KMS-11 (cell line): Measurements from ENCODE around the gene C2orf74.
A peak's percentile ranks its signal among the peaks of the same experiment; 100 is the strongest.

ENCODE experiments used
- H2AFZ ChIP-seq: fragments of 200-600 bp; sonication (generic); 2 replicates; pipeline ENCODE4 v1.6.1; 2016; ENCODE audit warnings: antibody characterized with exemption, mixed run types, low read depth
- H3K27ac ChIP-seq: fragments of 200-600 bp; sonication (generic); 2 replicates; pipeline ENCODE4 v1.6.1; 2016; ENCODE audit warnings: mild to moderate bottlenecking, mixed run types
- H3K27me3 ChIP-seq: fragments of 200-600 bp; sonication (generic); 2 replicates; pipeline ENCODE4 v1.6.1; 2017; ENCODE audit warnings: mild to moderate bottlenecking, low read depth, mixed run types, moderate library complexity; ENCODE audit not compliant: insufficient read depth
- H3K36me3 ChIP-seq: fragments of 200-600 bp; sonication (generic); 2 replicates; pipeline ENCODE4 v1.6.1; 2017; ENCODE audit warnings: mild to moderate bottlenecking, mixed run types; ENCODE audit not compliant: insufficient read depth
- H3K4me1 ChIP-seq: fragments of 200-600 bp; sonication (generic); 2 replicates; pipeline ENCODE4 v1.6.1; 2016; ENCODE audit warnings: mild to moderate bottlenecking, low read depth, mixed run types; ENCODE audit not compliant: poor library complexity, severe bottlenecking
- H3K4me2 ChIP-seq: fragments of 200-600 bp; sonication (generic); 2 replicates; pipeline ENCODE4 v1.7.0; 2016; ENCODE audit warnings: mild to moderate bottlenecking, mixed run types
- H3K4me3 ChIP-seq: fragments of 200-600 bp; sonication (generic); IDR thresholded peaks from 2 replicates; pipeline ENCODE4 v1.6.1; 2017; ENCODE audit warnings: low read depth, low read length, mixed read lengths; ENCODE audit not compliant: insufficient read depth
- H3K79me2 ChIP-seq: fragments of 200-600 bp; sonication (generic); 2 replicates; pipeline ENCODE4 v1.6.1; 2016; ENCODE audit warnings: low read depth, mixed run types; ENCODE audit not compliant: insufficient read depth
- H3K9ac ChIP-seq: fragments of 200-600 bp; sonication (generic); 2 replicates; pipeline ENCODE4 v1.6.1; 2016; ENCODE audit warnings: mild to moderate bottlenecking, mixed run types
- H4K20me1 ChIP-seq: fragments of 200-600 bp; sonication (generic); 2 replicates; pipeline ENCODE4 v1.6.1; 2016; ENCODE audit warnings: mild to moderate bottlenecking, mixed run types; ENCODE audit not compliant: insufficient read depth
- TF ChIP-seq, protein P1 (sequence below): fragments of 200-600 bp; sonication (generic); conservative IDR thresholded peaks from 2 replicates; pipeline ENCODE4 v1.6.1; 2017; ENCODE audit warnings: low read depth, mild to moderate bottlenecking, antibody characterized with exemption, low read length, moderate library complexity, mixed read lengths

Gene C2orf74

DNA sequence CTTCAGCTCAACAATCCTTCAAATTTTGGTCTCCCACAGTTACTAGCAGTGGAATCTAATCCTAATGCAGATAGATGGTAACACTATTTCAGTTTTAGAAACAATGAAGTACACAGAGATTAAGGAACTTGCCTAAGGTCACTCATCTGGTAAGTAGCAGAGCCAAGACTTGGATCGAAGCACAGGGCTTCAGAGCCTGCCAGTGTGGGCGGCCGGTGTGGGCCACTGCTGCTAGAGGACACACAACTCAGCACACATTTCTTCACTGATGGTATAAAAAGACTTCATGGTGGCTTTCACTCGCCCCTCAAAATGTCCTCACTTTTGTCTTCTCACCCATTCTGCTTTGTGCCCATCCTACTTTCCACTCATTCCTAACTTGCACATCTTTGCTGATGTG, 11.1 kb downstream of the C2orf74 start:
- no peak overlapping the region for H3K27ac ChIP-seq
- H3K36me3 ChIP-seq = no peaks in the 10 kb centered on the region
- no peak overlapping the region for H3K4me2 ChIP-seq
- no peaks in the 10 kb centered on the region for H4K20me1 ChIP-seq
- TF ChIP-seq, protein P1, sequence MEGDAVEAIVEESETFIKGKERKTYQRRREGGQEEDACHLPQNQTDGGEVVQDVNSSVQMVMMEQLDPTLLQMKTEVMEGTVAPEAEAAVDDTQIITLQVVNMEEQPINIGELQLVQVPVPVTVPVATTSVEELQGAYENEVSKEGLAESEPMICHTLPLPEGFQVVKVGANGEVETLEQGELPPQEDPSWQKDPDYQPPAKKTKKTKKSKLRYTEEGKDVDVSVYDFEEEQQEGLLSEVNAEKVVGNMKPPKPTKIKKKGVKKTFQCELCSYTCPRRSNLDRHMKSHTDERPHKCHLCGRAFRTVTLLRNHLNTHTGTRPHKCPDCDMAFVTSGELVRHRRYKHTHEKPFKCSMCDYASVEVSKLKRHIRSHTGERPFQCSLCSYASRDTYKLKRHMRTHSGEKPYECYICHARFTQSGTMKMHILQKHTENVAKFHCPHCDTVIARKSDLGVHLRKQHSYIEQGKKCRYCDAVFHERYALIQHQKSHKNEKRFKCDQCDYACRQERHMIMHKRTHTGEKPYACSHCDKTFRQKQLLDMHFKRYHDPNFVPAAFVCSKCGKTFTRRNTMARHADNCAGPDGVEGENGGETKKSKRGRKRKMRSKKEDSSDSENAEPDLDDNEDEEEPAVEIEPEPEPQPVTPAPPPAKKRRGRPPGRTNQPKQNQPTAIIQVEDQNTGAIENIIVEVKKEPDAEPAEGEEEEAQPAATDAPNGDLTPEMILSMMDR = no peak
- no peak overlapping the region for H3K4me3 ChIP-seq
- no peaks in the 10 kb centered on the region for H3K27me3 ChIP-seq
- H3K79me2 ChIP-seq = peaks cover 6% of the 10 kb centered on the region; the same call in 1 of the 2 replicates
- peaks cover 11% of the 10 kb centered on the region for H3K4me1 ChIP-seq
- H2AFZ ChIP-seq = no peak overlapping the region
- no peak overlapping the region for H3K9ac ChIP-seq

DNA sequence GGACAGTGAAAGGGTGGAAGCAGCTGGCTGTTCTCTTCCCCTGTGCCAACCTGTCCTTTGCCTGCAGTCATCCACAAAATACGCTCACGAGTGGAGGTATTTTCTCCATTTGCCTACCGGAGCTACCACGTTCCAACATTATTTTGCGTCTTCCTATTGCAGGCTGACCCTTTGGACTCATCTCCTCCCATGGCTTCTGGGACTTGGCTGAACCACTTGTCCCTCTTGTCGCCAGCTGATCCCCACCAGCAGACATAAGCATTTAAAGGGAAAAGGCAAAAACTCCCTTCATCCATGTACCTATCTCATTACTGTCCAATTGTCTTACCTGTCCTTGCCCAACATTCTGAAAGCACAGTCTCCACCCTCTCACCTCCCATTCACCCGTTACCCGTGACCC, 13.0 kb downstream of the C2orf74 start:
- no peak overlapping the region for H2AFZ ChIP-seq
- no peak overlapping the region for H3K27ac ChIP-seq
- H3K4me3 ChIP-seq = no peak overlapping the region
- H3K4me2 ChIP-seq = no peak overlapping the region
- H3K27me3 ChIP-seq = no peaks in the 10 kb centered on the region
- H3K36me3 ChIP-seq = no peaks in the 10 kb centered on the region
- H3K9ac ChIP-seq = no peak overlapping the region
- no peaks in the 10 kb centered on the region for H4K20me1 ChIP-seq
- TF ChIP-seq, protein P1 = no peak
- peaks cover 21% of the 10 kb centered on the region for H3K4me1 ChIP-seq
- H3K79me2 ChIP-seq = peaks cover 14% of the 10 kb centered on the region; the same call in 1 of the 2 replicates

DNA sequence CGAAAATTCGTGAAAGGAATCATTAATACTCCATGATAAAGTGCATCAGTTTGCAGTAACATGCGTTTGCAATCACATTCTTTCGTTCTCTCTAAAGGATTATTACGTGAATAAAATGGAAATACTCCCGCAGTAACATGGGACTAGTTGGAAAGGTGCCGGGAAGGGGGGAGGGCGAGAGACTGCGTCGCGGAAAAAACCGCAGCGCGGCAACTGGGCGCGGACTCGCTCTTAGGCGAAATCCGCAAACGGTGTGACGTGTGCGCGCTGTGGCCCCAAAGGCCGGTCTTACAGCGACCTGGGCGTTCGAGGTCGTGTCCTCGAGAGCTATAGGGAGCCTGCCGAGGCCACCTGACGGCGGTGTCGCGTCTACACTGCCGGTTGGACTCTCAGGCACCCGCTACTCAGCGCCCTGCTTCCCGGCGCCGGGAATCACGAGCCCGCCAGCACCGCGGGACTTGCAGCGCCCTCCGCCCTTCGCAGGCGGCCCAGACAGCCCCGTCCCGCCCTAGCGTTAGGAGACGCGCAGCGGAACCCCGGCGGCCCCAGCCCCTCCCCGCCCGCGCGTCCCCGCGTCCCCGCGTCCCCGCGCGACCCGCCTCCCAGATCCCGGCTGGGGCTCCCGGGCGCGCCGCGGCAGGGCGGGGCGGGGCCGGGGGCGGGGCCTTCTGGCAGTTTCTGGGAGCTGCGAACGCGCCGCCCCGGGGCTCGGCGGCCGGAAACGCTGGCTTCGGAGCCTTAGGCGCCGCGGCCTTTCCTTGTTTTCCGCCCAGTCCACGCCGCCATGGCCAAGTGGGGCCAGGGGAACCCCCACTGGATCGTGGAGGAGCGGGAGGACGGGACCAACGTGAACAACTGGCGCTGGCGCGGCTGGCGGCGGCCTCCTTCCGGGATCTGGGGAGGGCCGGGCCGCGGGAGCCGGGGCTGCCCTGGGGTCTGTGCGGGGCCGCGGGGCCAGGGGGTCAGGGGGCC, 15.1 kb downstream of the C2orf74 start:
- Histone ChIP-seq H3K4me3 (peak overlapping the region; percentile 77), H3K27ac (peak overlapping the region; percentile 83), H3K36me3 (no peaks in the 10 kb centered on the region), H3K79me2 (peaks cover 14% of the 10 kb centered on the region; the same call in 1 of the 2 replicates), H3K9ac (peak overlapping the region; percentile 98), H3K4me1 (peaks cover 21% of the 10 kb centered on the region), H4K20me1 (no peaks in the 10 kb centered on the region), H3K27me3 (no peaks in the 10 kb centered on the region), H3K4me2 (peak overlapping the region; percentile 85), H2AFZ (peak overlapping the region; percentile 97)
- TF ChIP-seq, protein P1 = no peak

DNA sequence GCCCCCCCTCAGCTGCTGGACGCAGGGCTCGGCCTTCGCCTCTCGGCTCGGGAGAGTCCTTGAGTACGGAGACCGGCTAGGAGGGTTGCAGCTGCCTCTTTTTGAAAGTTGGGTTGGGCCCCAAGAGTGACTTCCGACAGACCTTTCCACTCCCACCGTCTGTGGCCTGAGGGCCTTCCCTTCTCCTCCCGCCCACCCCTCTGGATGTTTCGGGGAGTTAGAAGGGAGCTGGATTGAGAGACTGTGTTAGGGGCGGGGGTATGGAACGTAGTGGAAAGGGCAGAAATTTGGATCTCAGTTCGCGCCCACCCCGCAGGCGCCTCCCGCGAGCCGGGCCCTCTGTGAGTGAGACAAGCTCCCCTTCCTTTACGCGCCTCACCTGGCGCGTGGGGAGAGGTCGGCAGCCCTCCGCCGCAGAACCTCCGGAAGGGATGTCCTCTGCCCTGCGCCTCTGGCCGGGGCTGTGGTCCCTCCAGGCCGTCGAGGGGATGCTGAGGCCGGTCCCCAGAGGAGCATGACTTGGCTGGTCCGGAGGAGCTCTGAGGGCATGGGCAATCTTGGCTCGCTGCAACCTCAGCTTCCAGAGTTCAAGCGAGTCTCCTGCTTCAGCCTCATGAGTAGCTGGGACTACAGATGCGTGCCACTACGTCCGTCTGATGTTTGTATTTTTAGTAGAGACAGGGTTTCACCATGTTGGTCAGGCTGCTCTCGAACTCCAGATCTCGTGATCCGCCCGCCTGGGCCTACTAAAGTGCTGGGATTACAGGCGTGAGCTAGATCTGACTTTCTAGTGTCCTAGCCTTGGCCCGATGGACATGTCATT, 15.9 kb downstream of the C2orf74 start:
- peak overlapping the region; percentile 85 for H3K4me2 ChIP-seq
- peaks cover 14% of the 10 kb centered on the region; the same call in 1 of the 2 replicates for H3K79me2 ChIP-seq
- peak overlapping the region; percentile 77 for H3K4me3 ChIP-seq
- H3K36me3 ChIP-seq = no peaks in the 10 kb centered on the region; the same call in 1 of the 2 replicates
- no peaks in the 10 kb centered on the region for H4K20me1 ChIP-seq
- no peaks in the 10 kb centered on the region for H3K27me3 ChIP-seq
- TF ChIP-seq, protein P1 = no peak
- H3K9ac ChIP-seq = peak overlapping the region; percentile 98
- peaks cover 21% of the 10 kb centered on the region for H3K4me1 ChIP-seq
- H3K27ac ChIP-seq = peak overlapping the region; percentile 83
- H2AFZ ChIP-seq = peak overlapping the region; percentile 97
